ENCODE measurements around the gene SMYD3. TPM values are rescaled to one million over a fixed set of nuclear protein-coding genes. Genes with fewer than 3 reads are reported as not detected.

SMYD3 gene
- total RNA-seq, 1 experiment from 2014 or later = 17.4 TPM

- CTCF ChIA-PET = no interaction called here
- TF ChIP-seq TCF7L2 (IDR thresholded peaks at IDR 0.05; ENCODE audit: low read depth, low read length) = no peak
- TF ChIP-seq, protein P1, sequence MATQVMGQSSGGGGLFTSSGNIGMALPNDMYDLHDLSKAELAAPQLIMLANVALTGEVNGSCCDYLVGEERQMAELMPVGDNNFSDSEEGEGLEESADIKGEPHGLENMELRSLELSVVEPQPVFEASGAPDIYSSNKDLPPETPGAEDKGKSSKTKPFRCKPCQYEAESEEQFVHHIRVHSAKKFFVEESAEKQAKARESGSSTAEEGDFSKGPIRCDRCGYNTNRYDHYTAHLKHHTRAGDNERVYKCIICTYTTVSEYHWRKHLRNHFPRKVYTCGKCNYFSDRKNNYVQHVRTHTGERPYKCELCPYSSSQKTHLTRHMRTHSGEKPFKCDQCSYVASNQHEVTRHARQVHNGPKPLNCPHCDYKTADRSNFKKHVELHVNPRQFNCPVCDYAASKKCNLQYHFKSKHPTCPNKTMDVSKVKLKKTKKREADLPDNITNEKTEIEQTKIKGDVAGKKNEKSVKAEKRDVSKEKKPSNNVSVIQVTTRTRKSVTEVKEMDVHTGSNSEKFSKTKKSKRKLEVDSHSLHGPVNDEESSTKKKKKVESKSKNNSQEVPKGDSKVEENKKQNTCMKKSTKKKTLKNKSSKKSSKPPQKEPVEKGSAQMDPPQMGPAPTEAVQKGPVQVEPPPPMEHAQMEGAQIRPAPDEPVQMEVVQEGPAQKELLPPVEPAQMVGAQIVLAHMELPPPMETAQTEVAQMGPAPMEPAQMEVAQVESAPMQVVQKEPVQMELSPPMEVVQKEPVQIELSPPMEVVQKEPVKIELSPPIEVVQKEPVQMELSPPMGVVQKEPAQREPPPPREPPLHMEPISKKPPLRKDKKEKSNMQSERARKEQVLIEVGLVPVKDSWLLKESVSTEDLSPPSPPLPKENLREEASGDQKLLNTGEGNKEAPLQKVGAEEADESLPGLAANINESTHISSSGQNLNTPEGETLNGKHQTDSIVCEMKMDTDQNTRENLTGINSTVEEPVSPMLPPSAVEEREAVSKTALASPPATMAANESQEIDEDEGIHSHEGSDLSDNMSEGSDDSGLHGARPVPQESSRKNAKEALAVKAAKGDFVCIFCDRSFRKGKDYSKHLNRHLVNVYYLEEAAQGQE (IDR thresholded peaks at IDR 0.05; ENCODE audit: insufficient read depth in 1 of 2, low read depth in 2 of 2, low read length in 1 of 2) = no peak
- no peak for TF ChIP-seq CTCF (IDR thresholded peaks at IDR 0.05)
- no peak for TF ChIP-seq SIN3A (IDR thresholded peaks at IDR 0.05; ENCODE audit: borderline replicate concordance, insufficient read depth, low read depth, low read length)
- TF ChIP-seq POLR2AphosphoS5 (IDR thresholded peaks at IDR 0.05; ENCODE audit: low read depth, low read length) = no peak
- no peak for ATAC-seq
- POLR2A ChIA-PET = no interaction called here
- no peaks in the 10 kb centered on the region for H3K4me1 ChIP-seq (ENCODE audit: control insufficient read depth, insufficient read depth, low read length)
- no peak overlapping the region for H3K27ac ChIP-seq (ENCODE audit: low read length)
- BruUV-seq (replicated peaks) = no TSS peak
- H3K4me3 ChIP-seq (ENCODE audit: low read depth in 2 of 2, low read length in 2 of 2) = no peak overlapping the region
- H3K9me3 ChIP-seq (ENCODE audit: control insufficient read depth, insufficient read depth, low read depth, low read length) = peaks cover 10% of the 10 kb centered on the region
- no peak for DNase-seq (ENCODE audit: low read depth, low spot score)
- H3K27me3 ChIP-seq (ENCODE audit: control insufficient read depth, insufficient read depth, low read length) = no peaks in the 10 kb centered on the region
- in situ Hi-C loops (cut with HindIII; ENCODE audit: low pct_unique_long_range_greater_than_20kb, low sequenced_read_pairs) = no loop called here
- H3K36me3 ChIP-seq (ENCODE audit: control insufficient read depth, insufficient read depth, low read length) = no peaks in the 10 kb centered on the region
- intact Hi-C loops (cut with micrococcal nuclease; ENCODE audit: unreplicated experiment) = no loop called here
These were observed 251.3 kb downstream of the SMYD3 start for GRCh38 chr1:246255773-246256172.

DNA sequence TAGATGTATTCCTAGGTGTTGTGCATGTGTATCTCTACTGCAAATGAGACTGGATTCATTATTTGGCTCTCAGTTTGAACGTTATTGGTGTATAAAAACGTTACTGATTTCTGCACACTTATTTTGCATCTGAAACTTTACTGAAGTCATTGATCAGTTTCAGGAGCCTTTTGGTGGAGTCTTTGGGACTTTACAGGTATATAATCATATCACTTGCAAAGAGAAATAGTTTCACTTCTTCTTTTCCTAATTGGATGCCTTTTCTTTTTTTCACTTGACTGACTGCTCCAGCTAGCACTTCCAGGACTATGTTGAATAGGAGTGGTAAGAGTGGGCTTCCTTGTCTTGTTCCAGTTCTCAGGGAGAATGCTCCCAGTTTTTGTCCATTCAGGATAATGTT, 252.2 kb downstream of the SMYD3 start:
- CTCF ChIA-PET = no interaction called here
- in situ Hi-C loops (cut with HindIII; ENCODE audit: low pct_unique_long_range_greater_than_20kb, low sequenced_read_pairs) = no loop called here
- intact Hi-C loops (cut with micrococcal nuclease; ENCODE audit: unreplicated experiment) = no loop called here
- no TSS peak for BruUV-seq (replicated peaks)
- TF ChIP-seq CTCF (IDR thresholded peaks at IDR 0.05) (no peak), POLR2AphosphoS5 (IDR thresholded peaks at IDR 0.05; ENCODE audit: low read depth, low read length) (no peak)
- H3K9me3 ChIP-seq (ENCODE audit: control insufficient read depth, insufficient read depth, low read depth, low read length) = peaks cover 10% of the 10 kb centered on the region
- no peak overlapping the region for H3K4me3 ChIP-seq (ENCODE audit: low read depth in 2 of 2, low read length in 2 of 2)
- POLR2A ChIA-PET = no interaction called here
- no peak for DNase-seq (ENCODE audit: low read depth, low spot score)
- ATAC-seq = no peak
- H3K4me1 ChIP-seq (ENCODE audit: control insufficient read depth, insufficient read depth, low read length) = no peaks in the 10 kb centered on the region
- no peaks in the 10 kb centered on the region for H3K27me3 ChIP-seq (ENCODE audit: control insufficient read depth, insufficient read depth, low read length)
- no peak overlapping the region for H3K27ac ChIP-seq (ENCODE audit: low read length)
- no peaks in the 10 kb centered on the region for H3K36me3 ChIP-seq (ENCODE audit: control insufficient read depth, insufficient read depth, low read length)

DNA sequence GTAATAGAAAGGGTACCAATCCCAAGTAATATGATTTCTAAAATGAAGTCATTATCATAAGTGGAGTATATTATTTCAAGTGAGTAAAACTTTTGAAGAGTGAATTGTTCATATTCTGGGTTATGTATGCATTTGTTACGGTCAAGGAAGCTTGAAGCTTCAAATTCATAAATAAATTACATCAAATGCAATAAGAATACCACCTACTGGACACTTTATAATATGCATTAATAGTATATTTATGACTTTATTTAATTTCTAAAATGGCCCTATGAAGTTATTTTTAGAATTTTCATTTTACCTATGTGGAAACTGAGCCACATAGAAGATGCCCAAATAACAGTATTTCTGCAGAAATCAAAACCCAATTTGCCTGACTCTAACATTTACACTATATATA, 260.6 kb downstream of the SMYD3 start:
- Histone ChIP-seq H3K36me3 (ENCODE audit: control insufficient read depth, insufficient read depth, low read length) (no peaks in the 10 kb centered on the region), H3K27ac (ENCODE audit: low read length) (no peak overlapping the region), H3K9me3 (ENCODE audit: control insufficient read depth, insufficient read depth, low read depth, low read length) (no peaks in the 10 kb centered on the region), H3K4me3 (ENCODE audit: low read depth in 2 of 2, low read length in 2 of 2) (no peak overlapping the region), H3K4me1 (ENCODE audit: control insufficient read depth, insufficient read depth, low read length) (no peaks in the 10 kb centered on the region), H3K27me3 (ENCODE audit: control insufficient read depth, insufficient read depth, low read length) (no peaks in the 10 kb centered on the region)
- ATAC-seq = no peak
- POLR2A ChIA-PET = no interaction called here
- in situ Hi-C loops (cut with HindIII; ENCODE audit: low pct_unique_long_range_greater_than_20kb, low sequenced_read_pairs) = no loop called here
- no TSS peak for BruUV-seq (replicated peaks)
- TF ChIP-seq, protein P1 (IDR thresholded peaks at IDR 0.05; ENCODE audit: insufficient read depth in 1 of 2, low read depth in 2 of 2, low read length in 1 of 2) = no peak
- TF ChIP-seq CTCF (IDR thresholded peaks at IDR 0.05) = no peak
- no peak for TF ChIP-seq POLR2AphosphoS5 (IDR thresholded peaks at IDR 0.05; ENCODE audit: low read depth, low read length)
- TF ChIP-seq SIN3A (IDR thresholded peaks at IDR 0.05; ENCODE audit: borderline replicate concordance, insufficient read depth, low read depth, low read length) = no peak
- no peak for TF ChIP-seq TCF7L2 (IDR thresholded peaks at IDR 0.05; ENCODE audit: low read depth, low read length)
- intact Hi-C loops (cut with micrococcal nuclease; ENCODE audit: unreplicated experiment) = no loop called here
- no peak for DNase-seq (ENCODE audit: low read depth, low spot score)
- CTCF ChIA-PET = no interaction called here

All from Panc1 (cell line).